ENCODE measurements around the gene MADD. TPM values are rescaled to one million over a fixed set of nuclear protein-coding genes. Genes with fewer than 3 reads are reported as not detected.

MADD gene
- total RNA-seq, 1 donor from 2014 or later = 67.2 TPM

- H3K9me3 Mint-ChIP-seq (ENCODE audit: unreplicated experiment) = no peaks in the 10 kb centered on the region
- no peak overlapping the region for H3K27ac Mint-ChIP-seq (ENCODE audit: unreplicated experiment)
- H3K27me3 Mint-ChIP-seq (ENCODE audit: unreplicated experiment) = no peaks in the 10 kb centered on the region
- TF ChIP-seq, protein P1, sequence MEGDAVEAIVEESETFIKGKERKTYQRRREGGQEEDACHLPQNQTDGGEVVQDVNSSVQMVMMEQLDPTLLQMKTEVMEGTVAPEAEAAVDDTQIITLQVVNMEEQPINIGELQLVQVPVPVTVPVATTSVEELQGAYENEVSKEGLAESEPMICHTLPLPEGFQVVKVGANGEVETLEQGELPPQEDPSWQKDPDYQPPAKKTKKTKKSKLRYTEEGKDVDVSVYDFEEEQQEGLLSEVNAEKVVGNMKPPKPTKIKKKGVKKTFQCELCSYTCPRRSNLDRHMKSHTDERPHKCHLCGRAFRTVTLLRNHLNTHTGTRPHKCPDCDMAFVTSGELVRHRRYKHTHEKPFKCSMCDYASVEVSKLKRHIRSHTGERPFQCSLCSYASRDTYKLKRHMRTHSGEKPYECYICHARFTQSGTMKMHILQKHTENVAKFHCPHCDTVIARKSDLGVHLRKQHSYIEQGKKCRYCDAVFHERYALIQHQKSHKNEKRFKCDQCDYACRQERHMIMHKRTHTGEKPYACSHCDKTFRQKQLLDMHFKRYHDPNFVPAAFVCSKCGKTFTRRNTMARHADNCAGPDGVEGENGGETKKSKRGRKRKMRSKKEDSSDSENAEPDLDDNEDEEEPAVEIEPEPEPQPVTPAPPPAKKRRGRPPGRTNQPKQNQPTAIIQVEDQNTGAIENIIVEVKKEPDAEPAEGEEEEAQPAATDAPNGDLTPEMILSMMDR (IDR thresholded peaks at IDR 0.05) = no peak
- no peak overlapping the region for H3K4me3 Mint-ChIP-seq (ENCODE audit: unreplicated experiment)
- no peak for DNase-seq (ENCODE audit: extremely low spot score, unreplicated experiment)
- no peaks in the 10 kb centered on the region for H3K4me1 Mint-ChIP-seq (ENCODE audit: unreplicated experiment)
- H3K36me3 Mint-ChIP-seq (ENCODE audit: unreplicated experiment) = peaks cover 38% of the 10 kb centered on the region
These were observed 47.3 kb downstream of the MADD start for GRCh38 chr11:47317064-47317828.

DNA sequence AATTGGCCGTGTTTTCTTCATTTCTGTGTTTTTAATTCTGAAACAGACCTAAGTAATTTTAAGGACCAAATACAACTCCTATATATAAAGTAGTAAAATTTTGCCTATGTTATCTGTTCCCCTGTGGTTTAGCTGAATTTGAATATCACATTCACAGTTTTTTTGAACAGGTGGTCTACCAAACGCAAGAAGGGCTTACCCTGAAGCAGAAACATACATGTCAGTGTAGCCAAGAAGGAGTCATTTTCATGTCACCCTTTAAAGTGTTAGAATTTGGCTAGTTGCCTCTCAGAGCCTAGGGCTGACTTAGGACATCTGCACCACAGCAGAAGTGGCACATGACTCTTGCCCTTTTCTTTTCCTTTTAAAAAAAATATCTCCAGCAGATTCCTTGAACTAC is 48.2 kb downstream of the MADD start:
- peaks cover 34% of the 10 kb centered on the region for H3K36me3 Mint-ChIP-seq (ENCODE audit: unreplicated experiment)
- H3K4me1 Mint-ChIP-seq (ENCODE audit: unreplicated experiment) = no peaks in the 10 kb centered on the region
- no peaks in the 10 kb centered on the region for H3K27me3 Mint-ChIP-seq (ENCODE audit: unreplicated experiment)
- no peak overlapping the region for H3K27ac Mint-ChIP-seq (ENCODE audit: unreplicated experiment)
- H3K9me3 Mint-ChIP-seq (ENCODE audit: unreplicated experiment) = no peaks in the 10 kb centered on the region
- no peak for DNase-seq (ENCODE audit: extremely low spot score, unreplicated experiment)
- no peak overlapping the region for H3K4me3 Mint-ChIP-seq (ENCODE audit: unreplicated experiment)
- TF ChIP-seq, protein P1 (IDR thresholded peaks at IDR 0.05) = no peak

- H3K27me3 Mint-ChIP-seq (ENCODE audit: unreplicated experiment) = no peaks in the 10 kb centered on the region
- no peak overlapping the region for H3K4me3 Mint-ChIP-seq (ENCODE audit: unreplicated experiment)
- DNase-seq (ENCODE audit: extremely low spot score, unreplicated experiment) = no peak
- TF ChIP-seq, protein P1 (IDR thresholded peaks at IDR 0.05) = no peak
- no peak overlapping the region for H3K27ac Mint-ChIP-seq (ENCODE audit: unreplicated experiment)
- H3K36me3 Mint-ChIP-seq (ENCODE audit: unreplicated experiment) = peaks cover 40% of the 10 kb centered on the region
- H3K4me1 Mint-ChIP-seq (ENCODE audit: unreplicated experiment) = no peaks in the 10 kb centered on the region
- H3K9me3 Mint-ChIP-seq (ENCODE audit: unreplicated experiment) = no peaks in the 10 kb centered on the region
These were observed 54.6 kb downstream of the MADD start for GRCh38 chr11:47324520-47324919.

DNA sequence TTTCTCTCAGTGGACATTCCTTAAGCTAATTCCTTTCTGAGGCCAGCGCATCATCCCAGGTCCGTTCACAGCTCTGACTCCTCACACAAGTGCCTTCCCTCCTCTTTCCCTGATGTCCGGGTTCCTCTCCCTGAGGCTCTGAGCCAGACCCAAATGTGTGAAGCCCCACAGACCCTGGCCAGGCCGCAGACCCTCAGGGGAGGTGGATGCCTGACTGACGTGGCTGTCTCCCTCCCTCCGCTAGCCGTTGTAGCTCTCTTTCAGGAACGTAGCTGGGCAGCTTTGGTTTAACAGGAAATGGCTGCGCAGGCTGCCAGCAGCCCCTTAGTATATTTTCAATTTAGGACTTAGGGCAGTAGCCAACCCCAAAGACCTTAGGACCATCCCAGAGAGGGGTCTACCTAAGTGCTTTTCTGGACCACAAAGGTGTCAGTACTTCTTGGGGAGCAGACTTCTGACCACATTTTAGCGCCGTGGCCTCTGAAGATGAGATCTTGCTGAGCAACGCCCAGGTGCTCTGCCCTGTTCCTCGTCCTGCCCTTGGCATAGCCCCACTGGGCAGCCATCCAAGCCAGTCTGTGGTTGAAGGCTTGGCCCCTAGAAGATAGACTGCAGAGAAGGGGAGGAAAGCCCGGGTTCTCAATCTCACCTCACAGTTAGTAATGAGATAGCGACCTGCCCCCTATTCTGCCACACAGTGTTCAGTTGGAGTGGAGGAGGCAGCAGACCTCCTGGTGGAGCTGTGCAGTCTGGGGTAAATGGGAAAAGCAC is 55.5 kb downstream of the MADD start:
- Mint-ChIP-seq H3K27ac (ENCODE audit: unreplicated experiment) (no peak overlapping the region), H3K36me3 (ENCODE audit: unreplicated experiment) (peaks cover 40% of the 10 kb centered on the region), H3K4me1 (ENCODE audit: unreplicated experiment) (no peaks in the 10 kb centered on the region), H3K27me3 (ENCODE audit: unreplicated experiment) (no peaks in the 10 kb centered on the region), H3K4me3 (ENCODE audit: unreplicated experiment) (no peak overlapping the region), H3K9me3 (ENCODE audit: unreplicated experiment) (no peaks in the 10 kb centered on the region)
- TF ChIP-seq, protein P1 (IDR thresholded peaks at IDR 0.05) = no peak
- no peak for DNase-seq (ENCODE audit: extremely low spot score, unreplicated experiment)

GRCh38 chr11:47326198-47326597 is 56.3 kb downstream of the MADD start:
- Mint-ChIP-seq H3K27me3 (ENCODE audit: unreplicated experiment) (no peaks in the 10 kb centered on the region), H3K36me3 (ENCODE audit: unreplicated experiment) (peaks cover 40% of the 10 kb centered on the region), H3K4me3 (ENCODE audit: unreplicated experiment) (no peak overlapping the region), H3K27ac (ENCODE audit: unreplicated experiment) (no peak overlapping the region), H3K4me1 (ENCODE audit: unreplicated experiment) (no peaks in the 10 kb centered on the region), H3K9me3 (ENCODE audit: unreplicated experiment) (no peaks in the 10 kb centered on the region)
- no peak for DNase-seq (ENCODE audit: extremely low spot score, unreplicated experiment)
- TF ChIP-seq, protein P1 (IDR thresholded peaks at IDR 0.05) = no peak
